ENCODE results near the gene KCNH2. TPM values are rescaled to one million over a fixed set of nuclear protein-coding genes. Genes with fewer than 3 reads are reported as not detected.

KCNH2 gene
- total and polyA plus RNA-seq, 2 experiments from 2014 or later: 2.6 to 14.7 TPM

DNA sequence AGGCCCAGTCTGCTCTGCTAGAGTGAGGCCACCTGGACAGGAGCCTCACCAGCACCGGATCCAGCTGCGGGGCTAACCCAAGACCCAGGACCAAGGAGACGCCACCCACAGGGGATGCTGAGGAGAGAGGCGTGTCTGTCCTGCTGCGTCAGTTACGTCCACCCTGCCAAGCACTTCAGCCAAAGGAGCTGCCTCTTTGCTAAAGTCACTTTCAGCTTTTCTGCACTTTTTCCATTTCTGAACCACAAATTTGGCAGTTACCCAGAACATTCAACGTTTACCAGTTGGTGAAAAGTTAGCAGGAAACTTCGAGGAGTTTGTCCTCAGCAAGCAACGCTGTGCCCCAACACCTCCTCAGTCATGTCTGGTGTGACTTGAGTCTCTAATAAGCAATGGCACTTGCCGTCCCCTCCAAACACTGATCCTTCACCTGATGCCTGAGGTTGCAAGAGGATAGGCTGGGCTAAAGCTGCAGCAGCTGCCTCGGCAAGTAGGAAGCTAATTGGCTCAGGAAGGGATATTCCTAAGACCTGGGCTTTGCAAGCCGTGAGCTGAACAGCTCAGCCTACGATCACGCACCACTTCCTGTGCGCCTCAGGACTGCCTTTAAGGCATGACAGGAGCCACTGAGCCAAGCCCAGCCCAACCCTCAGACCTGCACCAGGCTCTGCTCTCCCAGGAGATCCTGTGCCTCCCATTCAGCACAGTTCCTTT is 40.1 kb downstream of the KCNH2 start:
- peaks cover 9% of the 10 kb centered on the region for H3K4me1 Mint-ChIP-seq
- H3K4me3 Mint-ChIP-seq: no peak overlapping the region
- no peaks in the 10 kb centered on the region for H3K79me2 ChIP-seq (replicated peaks; ENCODE audit: insufficient read depth)
- TF ChIP-seq, protein P1, sequence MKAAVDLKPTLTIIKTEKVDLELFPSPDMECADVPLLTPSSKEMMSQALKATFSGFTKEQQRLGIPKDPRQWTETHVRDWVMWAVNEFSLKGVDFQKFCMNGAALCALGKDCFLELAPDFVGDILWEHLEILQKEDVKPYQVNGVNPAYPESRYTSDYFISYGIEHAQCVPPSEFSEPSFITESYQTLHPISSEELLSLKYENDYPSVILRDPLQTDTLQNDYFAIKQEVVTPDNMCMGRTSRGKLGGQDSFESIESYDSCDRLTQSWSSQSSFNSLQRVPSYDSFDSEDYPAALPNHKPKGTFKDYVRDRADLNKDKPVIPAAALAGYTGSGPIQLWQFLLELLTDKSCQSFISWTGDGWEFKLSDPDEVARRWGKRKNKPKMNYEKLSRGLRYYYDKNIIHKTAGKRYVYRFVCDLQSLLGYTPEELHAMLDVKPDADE (IDR thresholded peaks at IDR 0.05): no peak
- TF ChIP-seq ZNF114 (CRISPR knock-in tag; IDR thresholded peaks at IDR 0.05) (no peak), NANOG (IDR thresholded peaks at IDR 0.05; ENCODE audit: borderline replicate concordance) (no peak), EZH2phosphoT487 (IDR thresholded peaks at IDR 0.05; ENCODE audit: unreplicated experiment) (no peak), JUNB (IDR thresholded peaks at IDR 0.05; ENCODE audit: unreplicated experiment) (no peak), ZNF331 (CRISPR knock-in tag; IDR thresholded peaks at IDR 0.05; ENCODE audit: low read depth) (no peak), STAT1 (IDR thresholded peaks at IDR 0.05; ENCODE audit: unreplicated experiment) (no peak), EZH2 (IDR thresholded peaks at IDR 0.05; ENCODE audit: low read depth, unreplicated experiment) (no peak), POLR2AphosphoS5 (IDR thresholded peaks at IDR 0.05; ENCODE audit: low read depth) (no peak), CREB1 (CRISPR knock-in tag; IDR thresholded peaks at IDR 0.05; ENCODE audit: low read depth) (no peak)
- TF ChIP-seq, protein P2, sequence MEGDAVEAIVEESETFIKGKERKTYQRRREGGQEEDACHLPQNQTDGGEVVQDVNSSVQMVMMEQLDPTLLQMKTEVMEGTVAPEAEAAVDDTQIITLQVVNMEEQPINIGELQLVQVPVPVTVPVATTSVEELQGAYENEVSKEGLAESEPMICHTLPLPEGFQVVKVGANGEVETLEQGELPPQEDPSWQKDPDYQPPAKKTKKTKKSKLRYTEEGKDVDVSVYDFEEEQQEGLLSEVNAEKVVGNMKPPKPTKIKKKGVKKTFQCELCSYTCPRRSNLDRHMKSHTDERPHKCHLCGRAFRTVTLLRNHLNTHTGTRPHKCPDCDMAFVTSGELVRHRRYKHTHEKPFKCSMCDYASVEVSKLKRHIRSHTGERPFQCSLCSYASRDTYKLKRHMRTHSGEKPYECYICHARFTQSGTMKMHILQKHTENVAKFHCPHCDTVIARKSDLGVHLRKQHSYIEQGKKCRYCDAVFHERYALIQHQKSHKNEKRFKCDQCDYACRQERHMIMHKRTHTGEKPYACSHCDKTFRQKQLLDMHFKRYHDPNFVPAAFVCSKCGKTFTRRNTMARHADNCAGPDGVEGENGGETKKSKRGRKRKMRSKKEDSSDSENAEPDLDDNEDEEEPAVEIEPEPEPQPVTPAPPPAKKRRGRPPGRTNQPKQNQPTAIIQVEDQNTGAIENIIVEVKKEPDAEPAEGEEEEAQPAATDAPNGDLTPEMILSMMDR (conservative IDR thresholded peaks at IDR 0.05; ENCODE audit: low read depth in 2 of 2): no peak
- TF ChIP-seq, protein P3, sequence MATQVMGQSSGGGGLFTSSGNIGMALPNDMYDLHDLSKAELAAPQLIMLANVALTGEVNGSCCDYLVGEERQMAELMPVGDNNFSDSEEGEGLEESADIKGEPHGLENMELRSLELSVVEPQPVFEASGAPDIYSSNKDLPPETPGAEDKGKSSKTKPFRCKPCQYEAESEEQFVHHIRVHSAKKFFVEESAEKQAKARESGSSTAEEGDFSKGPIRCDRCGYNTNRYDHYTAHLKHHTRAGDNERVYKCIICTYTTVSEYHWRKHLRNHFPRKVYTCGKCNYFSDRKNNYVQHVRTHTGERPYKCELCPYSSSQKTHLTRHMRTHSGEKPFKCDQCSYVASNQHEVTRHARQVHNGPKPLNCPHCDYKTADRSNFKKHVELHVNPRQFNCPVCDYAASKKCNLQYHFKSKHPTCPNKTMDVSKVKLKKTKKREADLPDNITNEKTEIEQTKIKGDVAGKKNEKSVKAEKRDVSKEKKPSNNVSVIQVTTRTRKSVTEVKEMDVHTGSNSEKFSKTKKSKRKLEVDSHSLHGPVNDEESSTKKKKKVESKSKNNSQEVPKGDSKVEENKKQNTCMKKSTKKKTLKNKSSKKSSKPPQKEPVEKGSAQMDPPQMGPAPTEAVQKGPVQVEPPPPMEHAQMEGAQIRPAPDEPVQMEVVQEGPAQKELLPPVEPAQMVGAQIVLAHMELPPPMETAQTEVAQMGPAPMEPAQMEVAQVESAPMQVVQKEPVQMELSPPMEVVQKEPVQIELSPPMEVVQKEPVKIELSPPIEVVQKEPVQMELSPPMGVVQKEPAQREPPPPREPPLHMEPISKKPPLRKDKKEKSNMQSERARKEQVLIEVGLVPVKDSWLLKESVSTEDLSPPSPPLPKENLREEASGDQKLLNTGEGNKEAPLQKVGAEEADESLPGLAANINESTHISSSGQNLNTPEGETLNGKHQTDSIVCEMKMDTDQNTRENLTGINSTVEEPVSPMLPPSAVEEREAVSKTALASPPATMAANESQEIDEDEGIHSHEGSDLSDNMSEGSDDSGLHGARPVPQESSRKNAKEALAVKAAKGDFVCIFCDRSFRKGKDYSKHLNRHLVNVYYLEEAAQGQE (IDR thresholded peaks at IDR 0.05; ENCODE audit: unreplicated experiment): no peak
- TF ChIP-seq, protein P4, sequence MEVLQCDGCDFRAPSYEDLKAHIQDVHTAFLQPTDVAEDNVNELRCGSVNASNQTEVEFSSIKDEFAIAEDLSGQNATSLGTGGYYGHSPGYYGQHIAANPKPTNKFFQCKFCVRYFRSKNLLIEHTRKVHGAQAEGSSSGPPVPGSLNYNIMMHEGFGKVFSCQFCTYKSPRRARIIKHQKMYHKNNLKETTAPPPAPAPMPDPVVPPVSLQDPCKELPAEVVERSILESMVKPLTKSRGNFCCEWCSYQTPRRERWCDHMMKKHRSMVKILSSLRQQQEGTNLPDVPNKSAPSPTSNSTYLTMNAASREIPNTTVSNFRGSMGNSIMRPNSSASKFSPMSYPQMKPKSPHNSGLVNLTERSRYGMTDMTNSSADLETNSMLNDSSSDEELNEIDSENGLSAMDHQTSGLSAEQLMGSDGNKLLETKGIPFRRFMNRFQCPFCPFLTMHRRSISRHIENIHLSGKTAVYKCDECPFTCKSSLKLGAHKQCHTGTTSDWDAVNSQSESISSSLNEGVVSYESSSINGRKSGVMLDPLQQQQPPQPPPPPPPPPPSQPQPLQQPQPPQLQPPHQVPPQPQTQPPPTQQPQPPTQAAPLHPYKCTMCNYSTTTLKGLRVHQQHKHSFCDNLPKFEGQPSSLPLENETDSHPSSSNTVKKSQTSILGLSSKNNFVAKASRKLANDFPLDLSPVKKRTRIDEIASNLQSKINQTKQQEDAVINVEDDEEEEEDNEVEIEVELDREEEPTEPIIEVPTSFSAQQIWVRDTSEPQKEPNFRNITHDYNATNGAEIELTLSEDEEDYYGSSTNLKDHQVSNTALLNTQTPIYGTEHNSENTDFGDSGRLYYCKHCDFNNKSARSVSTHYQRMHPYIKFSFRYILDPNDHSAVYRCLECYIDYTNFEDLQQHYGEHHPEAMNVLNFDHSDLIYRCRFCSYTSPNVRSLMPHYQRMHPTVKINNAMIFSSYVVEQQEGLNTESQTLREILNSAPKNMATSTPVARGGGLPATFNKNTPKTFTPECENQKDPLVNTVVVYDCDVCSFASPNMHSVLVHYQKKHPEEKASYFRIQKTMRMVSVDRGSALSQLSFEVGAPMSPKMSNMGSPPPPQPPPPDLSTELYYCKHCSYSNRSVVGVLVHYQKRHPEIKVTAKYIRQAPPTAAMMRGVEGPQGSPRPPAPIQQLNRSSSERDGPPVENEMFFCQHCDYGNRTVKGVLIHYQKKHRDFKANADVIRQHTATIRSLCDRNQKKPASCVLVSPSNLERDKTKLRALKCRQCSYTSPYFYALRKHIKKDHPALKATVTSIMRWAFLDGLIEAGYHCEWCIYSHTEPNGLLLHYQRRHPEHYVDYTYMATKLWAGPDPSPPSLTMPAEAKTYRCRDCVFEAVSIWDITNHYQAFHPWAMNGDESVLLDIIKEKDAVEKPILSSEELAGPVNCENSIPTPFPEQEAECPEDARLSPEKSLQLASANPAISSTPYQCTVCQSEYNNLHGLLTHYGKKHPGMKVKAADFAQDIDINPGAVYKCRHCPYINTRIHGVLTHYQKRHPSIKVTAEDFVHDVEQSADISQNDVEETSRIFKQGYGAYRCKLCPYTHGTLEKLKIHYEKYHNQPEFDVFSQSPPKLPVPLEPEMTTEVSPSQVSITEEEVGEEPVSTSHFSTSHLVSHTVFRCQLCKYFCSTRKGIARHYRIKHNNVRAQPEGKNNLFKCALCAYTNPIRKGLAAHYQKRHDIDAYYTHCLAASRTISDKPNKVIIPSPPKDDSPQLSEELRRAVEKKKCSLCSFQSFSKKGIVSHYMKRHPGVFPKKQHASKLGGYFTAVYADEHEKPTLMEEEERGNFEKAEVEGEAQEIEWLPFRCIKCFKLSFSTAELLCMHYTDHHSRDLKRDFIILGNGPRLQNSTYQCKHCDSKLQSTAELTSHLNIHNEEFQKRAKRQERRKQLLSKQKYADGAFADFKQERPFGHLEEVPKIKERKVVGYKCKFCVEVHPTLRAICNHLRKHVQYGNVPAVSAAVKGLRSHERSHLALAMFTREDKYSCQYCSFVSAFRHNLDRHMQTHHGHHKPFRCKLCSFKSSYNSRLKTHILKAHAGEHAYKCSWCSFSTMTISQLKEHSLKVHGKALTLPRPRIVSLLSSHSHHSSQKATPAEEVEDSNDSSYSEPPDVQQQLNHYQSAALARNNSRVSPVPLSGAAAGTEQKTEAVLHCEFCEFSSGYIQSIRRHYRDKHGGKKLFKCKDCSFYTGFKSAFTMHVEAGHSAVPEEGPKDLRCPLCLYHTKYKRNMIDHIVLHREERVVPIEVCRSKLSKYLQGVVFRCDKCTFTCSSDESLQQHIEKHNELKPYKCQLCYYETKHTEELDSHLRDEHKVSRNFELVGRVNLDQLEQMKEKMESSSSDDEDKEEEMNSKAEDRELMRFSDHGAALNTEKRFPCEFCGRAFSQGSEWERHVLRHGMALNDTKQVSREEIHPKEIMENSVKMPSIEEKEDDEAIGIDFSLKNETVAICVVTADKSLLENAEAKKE (CRISPR knock-in tag; IDR thresholded peaks at IDR 0.05): no peak
- no peak overlapping the region for H3K4me3 ChIP-seq
- H3K4me2 ChIP-seq: no peak overlapping the region
- no peak overlapping the region for H3K27ac ChIP-seq (ENCODE audit: low read depth)
- H2AFZ ChIP-seq: peak overlapping the region; percentile 78
- no peaks in the 10 kb centered on the region for H3K36me3 Mint-ChIP-seq (ENCODE audit: low read depth)
- no peaks in the 10 kb centered on the region for H3K9me3 Mint-ChIP-seq
- no peaks in the 10 kb centered on the region for H3K9me2 ChIP-seq (ENCODE audit: insufficient read depth)
- no peaks in the 10 kb centered on the region for H3K27me3 ChIP-seq (ENCODE audit: insufficient read depth)
- no peaks in the 10 kb centered on the region for H3F3A ChIP-seq (replicated peaks; ENCODE audit: low read depth)
- H3K36me3 ChIP-seq (ENCODE audit: insufficient read depth): no peaks in the 10 kb centered on the region
- peak; percentile 32 for DNase-seq (ENCODE audit: low spot score)
- H3K4me1 ChIP-seq (ENCODE audit: insufficient read depth): no peaks in the 10 kb centered on the region
- H3K27me3 Mint-ChIP-seq (ENCODE audit: insufficient read depth, low read depth, poor library complexity): peaks cover 16% of the 10 kb centered on the region
- peak; percentile 47 for ATAC-seq
- no peaks in the 10 kb centered on the region for H4K20me1 ChIP-seq (replicated peaks; ENCODE audit: insufficient read depth)
- no peak overlapping the region for H3K27ac Mint-ChIP-seq

Data from GM23338 (cell line).